GM19324 (cell line): ENCODE results near the gene CDC14A.
"Not testable (repeated sequence)": the region's sequence is repeated elsewhere in the genome, so short reads cannot be mapped to it uniquely, and the experiment has no call there.

ENCODE experiments used
- ATAC-seq: cut with Tn5 transposase; IDR thresholded peaks from one replicate; pipeline ENCODE4 v1.9.1; 2021; ENCODE audit warnings: mild to moderate bottlenecking, moderate library complexity; ENCODE audit not compliant: unreplicated experiment, low FRiP score

Gene CDC14A

GRCh38 chr1:100331146-100331545 lies 21.2 kb upstream of the CDC14A start:
- ATAC-seq = not testable (repeated sequence)

GRCh38 chr1:100332331-100332730 lies 20.0 kb upstream of the CDC14A start:
- no peak for ATAC-seq

DNA sequence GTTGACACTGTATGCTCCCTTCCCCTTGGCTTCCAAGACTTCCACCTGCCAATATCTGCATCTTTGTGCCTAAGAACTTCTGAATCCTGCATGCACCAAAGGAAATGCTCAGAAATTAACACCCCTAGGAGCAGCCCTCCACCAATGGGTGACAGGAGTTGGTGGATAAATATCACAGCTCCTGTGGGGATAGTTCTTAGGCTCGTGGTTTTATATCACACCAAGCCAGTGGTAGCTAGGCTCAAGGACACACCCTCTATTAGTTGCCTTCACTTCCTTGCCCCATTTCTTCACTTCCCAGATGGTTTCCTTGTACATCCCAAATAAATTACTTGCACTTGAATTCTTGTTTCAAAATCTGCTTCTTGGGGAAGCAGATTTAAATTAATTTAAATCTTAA lies 16.9 kb upstream of the CDC14A start:
- ATAC-seq = no peak

- ATAC-seq = not testable (repeated sequence)
Measured at GRCh38 chr1:100337878-100338277, 14.4 kb upstream of the CDC14A start.

- not testable (repeated sequence) for ATAC-seq
Measured at GRCh38 chr1:100339735-100340134, 12.6 kb upstream of the CDC14A start.

- ATAC-seq = no peak
Measured at GRCh38 chr1:100340494-100340893, 11.8 kb upstream of the CDC14A start.

DNA sequence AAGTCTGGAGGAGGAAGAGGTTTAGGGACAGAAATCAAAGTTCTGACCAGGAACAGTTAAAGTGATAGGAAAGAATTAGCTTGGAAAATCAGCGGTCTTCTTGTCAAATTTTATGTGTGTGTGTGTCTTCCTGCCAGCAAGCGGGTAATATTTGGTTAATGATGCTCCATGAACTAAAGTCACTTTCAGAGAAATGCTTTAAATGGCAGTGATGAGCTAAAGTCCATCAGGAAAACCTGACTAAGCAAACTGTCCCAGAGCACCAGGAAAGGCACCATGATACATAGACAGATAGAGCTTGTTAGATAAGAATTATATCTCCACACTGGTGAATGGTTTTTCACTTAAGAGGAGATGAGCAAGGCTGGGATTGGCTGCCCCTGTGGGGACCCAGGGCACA lies 10.0 kb upstream of the CDC14A start:
- no peak for ATAC-seq

DNA sequence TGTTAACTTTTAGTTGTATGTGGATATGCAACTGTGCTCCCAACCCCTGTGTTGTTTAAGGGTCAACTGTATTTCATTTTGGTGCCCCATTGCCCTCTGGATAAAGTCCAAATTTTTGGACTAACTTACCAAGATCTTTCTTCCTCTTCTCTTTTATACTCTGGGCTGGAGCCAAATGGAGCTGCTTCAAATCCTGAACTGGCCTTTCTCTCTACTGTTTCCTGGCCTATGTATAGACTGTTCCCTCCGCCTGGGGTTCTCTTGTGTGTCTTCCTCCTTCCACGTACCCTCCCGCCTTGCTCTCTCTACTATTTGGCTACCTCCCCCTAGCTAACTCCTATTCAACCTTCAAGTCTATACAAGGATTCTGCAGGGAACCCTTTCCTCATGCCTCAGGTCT lies 8.4 kb upstream of the CDC14A start:
- no peak for ATAC-seq

DNA sequence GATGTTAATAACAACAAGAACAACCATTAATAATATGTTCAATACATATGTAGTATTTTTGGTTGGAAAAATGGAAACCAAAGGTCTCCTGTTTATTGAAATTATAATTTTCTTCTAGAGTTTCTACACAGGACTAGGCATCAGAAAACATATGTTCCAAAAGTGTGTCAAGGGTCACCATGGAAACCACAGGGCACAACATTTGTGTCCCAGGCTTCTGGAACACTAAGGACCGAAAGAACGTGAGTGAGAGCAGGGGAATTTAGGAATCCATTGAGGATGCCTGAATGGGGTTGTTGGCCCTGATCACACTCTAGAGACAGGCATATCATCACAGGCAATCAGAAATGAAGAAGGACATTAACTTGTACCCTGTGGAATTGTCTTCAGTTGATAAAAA lies 7.5 kb upstream of the CDC14A start:
- ATAC-seq = no peak

- ATAC-seq = no peak
Measured at GRCh38 chr1:100346387-100346786, 5.9 kb upstream of the CDC14A start.

- no peak for ATAC-seq
Measured at GRCh38 chr1:100347009-100347966, 5.0 kb upstream of the CDC14A start.

GRCh38 chr1:100348549-100349144 lies 3.7 kb upstream of the CDC14A start:
- no peak for ATAC-seq

GRCh38 chr1:100349246-100349645 lies 3.1 kb upstream of the CDC14A start:
- no peak for ATAC-seq

DNA sequence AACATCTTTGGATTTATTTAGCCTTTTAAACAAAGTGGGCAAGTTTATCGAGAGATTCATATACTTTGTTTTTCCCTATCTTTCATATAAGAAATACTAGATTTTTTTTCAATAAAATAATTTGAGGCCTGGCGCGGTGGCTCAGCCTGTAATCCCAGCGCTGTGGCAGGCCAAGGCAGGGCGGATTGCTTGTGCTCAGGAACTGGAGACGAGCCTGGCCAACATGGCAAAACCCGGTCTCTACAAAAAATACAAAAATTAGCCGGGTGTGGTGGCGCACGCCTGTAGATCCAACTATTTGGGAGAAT lies 1.6 kb upstream of the CDC14A start:
- no peak for ATAC-seq

DNA sequence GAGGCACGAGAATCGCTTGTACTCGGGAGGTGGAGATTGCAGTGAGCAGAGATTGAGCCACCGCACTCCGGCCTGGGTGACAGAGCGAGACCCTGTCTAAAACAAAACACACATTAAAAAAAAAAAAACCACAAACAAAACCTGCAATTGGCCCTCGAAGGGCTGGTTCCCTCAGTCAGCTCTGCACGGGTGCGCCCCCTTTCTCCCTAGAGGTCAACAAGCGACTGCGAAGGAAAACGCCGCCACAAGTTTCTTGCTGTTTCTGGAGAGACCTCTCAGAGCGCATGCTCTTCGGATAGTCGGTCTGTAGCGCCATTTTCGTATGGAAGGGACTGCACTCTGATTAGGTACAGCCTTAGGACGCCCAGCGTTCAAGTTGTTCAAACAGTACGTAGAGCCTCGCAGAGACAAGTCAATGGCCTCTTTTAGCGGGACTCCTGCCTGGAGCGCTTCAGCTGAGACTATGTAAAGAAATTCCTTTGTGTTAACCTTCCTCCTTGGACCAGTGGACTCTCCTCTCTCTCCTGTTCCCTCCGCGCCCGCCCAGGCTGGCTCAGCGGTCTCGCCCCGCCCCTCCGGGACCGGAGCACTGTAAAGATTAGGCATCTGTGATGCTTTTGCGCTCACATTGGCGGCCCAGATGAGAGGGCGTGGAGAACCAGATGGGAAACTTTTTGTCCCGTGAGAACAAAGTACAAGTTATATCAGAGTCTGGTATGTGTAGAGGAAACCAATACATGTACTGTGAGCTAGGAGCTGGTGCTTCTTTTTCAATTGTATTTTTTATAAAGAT lies 1.0 kb upstream of the CDC14A start:
- ATAC-seq = peak; percentile 67

GRCh38 chr1:100353071-100353801 lies 930 bp downstream of the CDC14A start:
- no peak for ATAC-seq

GRCh38 chr1:100353988-100354387 lies 1.7 kb downstream of the CDC14A start:
- no peak for ATAC-seq

- ATAC-seq = no peak
Measured at GRCh38 chr1:100354971-100355394, 2.7 kb downstream of the CDC14A start.

GRCh38 chr1:100358210-100358609 lies 5.9 kb downstream of the CDC14A start:
- ATAC-seq = no peak

GRCh38 chr1:100359139-100359538 lies 6.8 kb downstream of the CDC14A start:
- no peak for ATAC-seq
